H9 (cell line): ENCODE measurements around the gene PLEKHJ1. TPM values are rescaled to one million over a fixed set of nuclear protein-coding genes. Genes with fewer than 3 reads are reported as not detected.

Experiments
- DNase-seq: peaks from one replicate; pipeline ENCODE4 v3.0.0-alpha.2; 2017
- H2AFZ ChIP-seq: one replicate; pipeline ENCODE4 v1.6.1; 2013; ENCODE audit warnings: mild to moderate bottlenecking, low read length, control low read depth, moderate library complexity
- H2AK5ac ChIP-seq: 2 replicates; pipeline ENCODE4 v1.6.1; 2013; ENCODE audit warnings: low read length, control low read depth, mixed read lengths; ENCODE audit not compliant: insufficient read length
- H2BK120ac ChIP-seq: one replicate; pipeline ENCODE4 v1.6.1; 2013; ENCODE audit warnings: low read depth, mild to moderate bottlenecking, low read length, control low read depth, inconsistent platforms; ENCODE audit not compliant: poor library complexity, severe bottlenecking
- H2BK12ac ChIP-seq: 2 replicates; pipeline ENCODE4 v1.6.1; 2013; ENCODE audit warnings: low read length, control low read depth, mixed read lengths, low read depth; ENCODE audit not compliant: insufficient read length
- H2BK15ac ChIP-seq: 2 replicates; pipeline ENCODE4 v1.6.1; 2013; ENCODE audit warnings: low read depth, low read length, control low read depth
- H2BK20ac ChIP-seq: one replicate; pipeline ENCODE4 v1.6.1; 2013; ENCODE audit warnings: low read depth, mild to moderate bottlenecking, low read length, control low read depth, inconsistent platforms; ENCODE audit not compliant: poor library complexity, severe bottlenecking
- H2BK5ac ChIP-seq: 2 replicates; pipeline ENCODE4 v1.6.1; 2013; ENCODE audit warnings: low read length, control low read depth, mixed read lengths; ENCODE audit not compliant: insufficient read length
- H3K14ac ChIP-seq: 2 replicates; pipeline ENCODE4 v1.6.1; 2013; ENCODE audit warnings: low read length, control low read depth; ENCODE audit not compliant: insufficient read depth
- H3K18ac ChIP-seq: 2 replicates; pipeline ENCODE4 v1.6.1; 2013; ENCODE audit warnings: low read depth, mild to moderate bottlenecking, mixed read lengths, low read length, control low read depth; ENCODE audit not compliant: insufficient read length
- H3K23ac ChIP-seq: 2 replicates; pipeline ENCODE4 v1.6.1; 2013; ENCODE audit warnings: low read length, control low read depth, mixed read lengths, low read depth; ENCODE audit not compliant: insufficient read length
- H3K23me2 ChIP-seq: 2 replicates; pipeline ENCODE4 v1.6.1; 2013; ENCODE audit warnings: low read depth, mild to moderate bottlenecking, mixed read lengths, low read length, control low read depth; ENCODE audit not compliant: insufficient read length, poor library complexity, severe bottlenecking
- H3K27ac ChIP-seq: 2 replicates; pipeline ENCODE4 v1.5.1; 2013; ENCODE audit warnings: low read length, control low read depth, mixed read lengths, low read depth; ENCODE audit not compliant: insufficient read length
- H3K27me3 ChIP-seq: 2 replicates; pipeline ENCODE4 v1.6.1; 2013; ENCODE audit warnings: low read length, control low read depth, inconsistent platforms; ENCODE audit not compliant: insufficient read depth
- H3K4ac ChIP-seq: 2 replicates; pipeline ENCODE4 v1.6.1; 2013; ENCODE audit warnings: low read depth, mild to moderate bottlenecking, control low read depth, inconsistent platforms, low read length, moderate library complexity
- H3K4me1 ChIP-seq: 2 replicates; pipeline ENCODE4 v1.6.1; 2013; ENCODE audit warnings: low read length, control low read depth, inconsistent platforms; ENCODE audit not compliant: insufficient read depth
- H3K4me2 ChIP-seq: 2 replicates; pipeline ENCODE4 v1.6.1; 2013; ENCODE audit warnings: low read length, control low read depth, mixed read lengths; ENCODE audit not compliant: insufficient read length, insufficient read depth
- H3K56ac ChIP-seq: 2 replicates; pipeline ENCODE4 v1.6.1; 2013; ENCODE audit warnings: low read depth, mild to moderate bottlenecking, mixed read lengths, low read length, control low read depth; ENCODE audit not compliant: insufficient read length
- H3K79me1 ChIP-seq: 2 replicates; pipeline ENCODE4 v1.6.1; 2013; ENCODE audit warnings: low read depth, mild to moderate bottlenecking, moderate library complexity, low read length, control low read depth, inconsistent platforms; ENCODE audit not compliant: insufficient read depth, poor library complexity, severe bottlenecking
- H3K79me2 ChIP-seq: 2 replicates; pipeline ENCODE4 v1.6.1; 2013; ENCODE audit warnings: low read length, control low read depth, inconsistent platforms; ENCODE audit not compliant: insufficient read depth
- H3K9ac ChIP-seq: 2 replicates; pipeline ENCODE4 v1.6.1; 2013; ENCODE audit warnings: low read length, control low read depth, mixed read lengths; ENCODE audit not compliant: insufficient read length; ENCODE audit errors: extremely low read depth
- H3K9me3 ChIP-seq: one replicate; pipeline ENCODE4 v1.6.1; 2013; ENCODE audit warnings: low read depth, low read length, inconsistent platforms; ENCODE audit not compliant: control insufficient read depth
- H3T11ph ChIP-seq: one replicate; pipeline ENCODE4 v1.6.1; 2013; ENCODE audit warnings: mild to moderate bottlenecking, low read length, control low read depth, inconsistent platforms
- H4K20me1 ChIP-seq: one replicate; pipeline ENCODE4 v1.6.1; 2013; ENCODE audit not compliant: control insufficient read depth, insufficient read length, insufficient read depth
- H4K5ac ChIP-seq: 2 replicates; pipeline ENCODE4 v1.6.1; 2013; ENCODE audit warnings: low read depth, mild to moderate bottlenecking, mixed read lengths, low read length, control low read depth; ENCODE audit not compliant: insufficient read length
- H4K8ac ChIP-seq: replicated peaks from 2 replicates; pipeline ENCODE4 v1.6.1; 2013; ENCODE audit warnings: low read length, control low read depth, mixed read lengths, low read depth; ENCODE audit not compliant: insufficient read length
- H4K91ac ChIP-seq: 2 replicates; pipeline ENCODE4 v1.6.1; 2013; ENCODE audit warnings: low read depth, mild to moderate bottlenecking, moderate library complexity, mixed read lengths, low read length, control low read depth; ENCODE audit not compliant: insufficient read length
- H3K27ac Mint-ChIP-seq, 3 experiments: 2 replicates in 2 of 3; 3 replicates in 1 of 3; pipeline ENCODE4 v1.8.0; 2020 to 2021; ENCODE audit warnings: mixed read lengths in 3 of 3, mild to moderate bottlenecking in 1 of 3, moderate library complexity in 1 of 3
- H3K27me3 Mint-ChIP-seq: 2 replicates; pipeline ENCODE4 v1.8.0; 2021; ENCODE audit warnings: low read depth, mild to moderate bottlenecking, moderate library complexity, mixed read lengths
- H3K36me3 Mint-ChIP-seq, 3 experiments: 2 replicates in 2 of 3; 3 replicates in 1 of 3; pipeline ENCODE4 v1.8.0; 2020 to 2021; ENCODE audit warnings: low read depth in 3 of 3, mixed read lengths in 3 of 3; ENCODE audit not compliant: insufficient read depth in 1 of 3
- H3K4me1 Mint-ChIP-seq, 2 experiments: 2 replicates each; pipeline ENCODE4 v1.8.0; 2020; ENCODE audit warnings: mixed read lengths in 2 of 2
- H3K4me3 Mint-ChIP-seq, 2 experiments: 2 replicates in 1 of 2; 3 replicates in 1 of 2; pipeline ENCODE4 v1.8.0; 2020 to 2021; ENCODE audit warnings: mild to moderate bottlenecking in 2 of 2, mixed read lengths in 2 of 2, moderate library complexity in 1 of 2
- H3K9me3 Mint-ChIP-seq, 2 experiments: 2 replicates in 1 of 2; 3 replicates in 1 of 2; pipeline ENCODE4 v1.8.0; 2020; ENCODE audit warnings: mild to moderate bottlenecking in 2 of 2, mixed read lengths in 2 of 2, moderate library complexity in 1 of 2
- CTCF ChIP-seq: fragments of 200-600 bp; sonication (generic); conservative IDR thresholded peaks from 3 replicates; pipeline ENCODE4 v1.8.0; 2021; ENCODE audit warnings: antibody characterized with exemption, mild to moderate bottlenecking
- WGBS: extraction: QIAGEN DNeasy Blood & Tissue Kit; methylation state at CpG from one replicate; pipeline ENCODE4 v1.1.7; 2013; ENCODE audit warnings: missing lambda C conversion rate, low lambda C conversion rate, mixed read lengths; ENCODE audit not compliant: insufficient read length; ENCODE audit errors: extremely low coverage; 5-methylcytosine and 5-hydroxymethylcytosine counted together
- total RNA-seq: library from RNA; stranded (reverse); gene quantifications from 2 replicates; pipeline ENCODE4 v1.2.1, GENCODE V29; 2021

PLEKHJ1 gene
- total RNA-seq, 1 experiment from 2014 or later = 139 TPM

DNA sequence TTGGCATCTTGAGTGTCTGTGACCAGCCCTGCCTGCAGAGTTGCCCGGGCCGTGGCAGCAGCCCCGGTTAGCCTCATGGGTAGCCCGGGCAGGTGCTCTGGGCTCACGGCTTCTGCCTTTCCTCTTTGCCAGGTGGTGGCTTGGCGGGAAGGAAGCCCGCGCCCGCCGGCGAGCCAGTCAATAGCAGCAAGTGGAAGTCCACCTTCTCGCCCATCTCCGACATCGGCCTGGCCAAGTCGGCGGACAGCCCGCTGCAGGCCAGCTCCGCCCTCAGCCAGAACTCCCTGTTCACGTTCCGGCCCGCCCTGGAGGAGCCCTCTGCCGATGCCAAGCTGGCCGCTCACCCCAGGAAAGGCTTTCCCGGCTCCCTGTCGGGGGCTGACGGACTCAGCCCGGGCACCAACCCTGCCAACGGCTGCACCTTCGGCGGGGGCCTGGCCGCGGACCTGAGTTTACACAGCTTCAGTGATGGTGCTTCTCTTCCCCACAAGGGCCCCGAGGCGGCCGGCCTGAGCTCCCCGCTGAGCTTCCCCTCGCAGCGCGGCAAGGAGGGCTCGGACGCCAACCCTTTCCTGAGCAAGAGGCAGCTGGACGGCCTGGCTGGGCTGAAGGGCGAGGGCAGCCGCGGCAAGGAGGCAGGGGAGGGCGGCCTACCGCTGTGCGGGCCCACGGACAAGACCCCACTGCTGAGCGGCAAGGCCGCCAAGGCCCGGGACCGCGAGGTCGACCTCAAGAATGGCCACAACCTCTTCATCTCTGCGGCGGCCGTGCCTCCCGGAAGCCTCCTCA is 9.9 kb downstream of the PLEKHJ1 start:
- Histone ChIP-seq H2BK120ac (no peak overlapping the region), H3T11ph (no peak overlapping the region), H3K4me2 (no peak overlapping the region), H3K9me3 (no peaks in the 10 kb centered on the region), H3K4ac (no peak overlapping the region), H4K20me1 (no peaks in the 10 kb centered on the region), H4K5ac (no peak overlapping the region), H2BK5ac (no peak overlapping the region), H3K79me2 (no peaks in the 10 kb centered on the region), H2AFZ (no peak overlapping the region), H3K79me1 (no peaks in the 10 kb centered on the region), H3K27me3 (no peaks in the 10 kb centered on the region), H3K18ac (no peak overlapping the region), H3K27ac (no peak overlapping the region), H3K56ac (no peak overlapping the region), H4K91ac (no peak overlapping the region), H3K14ac (no peak overlapping the region), H3K4me1 (no peaks in the 10 kb centered on the region), H2BK20ac (no peak overlapping the region), H3K9ac (no peak overlapping the region), H3K23me2 (no peaks in the 10 kb centered on the region), H2AK5ac (no peak overlapping the region), H4K8ac (no peak overlapping the region), H2BK15ac (no peak overlapping the region), H3K23ac (no peak overlapping the region), H2BK12ac (no peak overlapping the region)
- no peak for TF ChIP-seq CTCF
- H3K27ac Mint-ChIP-seq = no peak overlapping the region
- whole genome bisulfite sequencing = no CpG with 5 or more reads among the region's 59 CpGs
- DNase-seq = no peak
- no peaks in the 10 kb centered on the region for H3K9me3 Mint-ChIP-seq
- H3K36me3 Mint-ChIP-seq = peaks cover 9 to 45% (median 40%) of the 10 kb centered on the region in 3 experiments; a peak in 6 of 7 replicates
- no peaks in the 10 kb centered on the region; the same call in 1 of the 2 replicates for H3K27me3 Mint-ChIP-seq
- no peak overlapping the region for H3K4me3 Mint-ChIP-seq
- H3K4me1 Mint-ChIP-seq = no peaks in the 10 kb centered on the region
